Upper lobe of left lung (tissue), 6 donors: Measurements from ENCODE around the gene CPEB3. TPM values are rescaled to one million over a fixed set of nuclear protein-coding genes. Genes with fewer than 3 reads are reported as not detected.

Source experiments
- ATAC-seq, 2 donors: fragments of 200-7000 bp; cut with Tn5 transposase; one replicate each; pipeline ENCODE4 v1.9.1; 2022; ENCODE audit warnings: mild to moderate bottlenecking in 2 of 2, moderate library complexity in 2 of 2; ENCODE audit not compliant: low FRiP score in 2 of 2
- DNase-seq, 2 donors: peaks; one replicate each; pipeline ENCODE4 v3.0.0-alpha.2; 2019 to 2020
- H3K27ac ChIP-seq, 4 donors: fragments of 200-600 bp; sonication (generic); one replicate each; pipeline ENCODE4 v1.5.1; 2016 to 2019
- H3K27me3 ChIP-seq, 4 donors: fragments of 200-600 bp; sonication (generic); one replicate each; pipeline ENCODE4 v1.5.1; 2017 to 2019
- H3K36me3 ChIP-seq, 4 donors: fragments of 200-600 bp; sonication (generic); one replicate each; pipeline ENCODE4 v1.5.1; 2016 to 2019
- H3K4me1 ChIP-seq, 4 donors: fragments of 200-600 bp; sonication (generic); one replicate each; pipeline ENCODE4 v1.5.1; 2018 to 2019
- H3K4me3 ChIP-seq, 4 donors: fragments of 200-600 bp; sonication (generic); one replicate each; pipeline ENCODE4 v1.5.1; 2017 to 2019; ENCODE audit warnings: mild to moderate bottlenecking in 2 of 4, moderate library complexity in 1 of 4
- H3K9me3 ChIP-seq, 4 donors: fragments of 200-600 bp; sonication (generic); one replicate each; pipeline ENCODE4 v1.5.1; 2018 to 2019
- CTCF ChIP-seq, 6 experiments: fragments of 450-650 bp in 4 of 6; fragments of 200-600 bp in 2 of 6; sonication (generic) in 2 of 6; IDR thresholded peaks; one replicate each; pipeline ENCODE4 v1.5.1; 2016 to 2019; ENCODE audit warnings: antibody characterized with exemption in 6 of 6
- EP300 ChIP-seq, 4 donors: sonication (generic); formaldehyde crosslinking; IDR thresholded peaks; one replicate each; pipeline ENCODE4 v1.5.1; 2017; ENCODE audit warnings: antibody characterized with exemption in 4 of 4, control low read depth in 2 of 4
- POLR2A ChIP-seq, 4 donors: fragments of 450-650 bp; IDR thresholded peaks; one replicate each; pipeline ENCODE4 v1.5.1; 2016 to 2017; ENCODE audit warnings: antibody characterized with exemption in 4 of 4, mild to moderate bottlenecking in 2 of 4
- POLR2AphosphoS5 ChIP-seq, 2 donors: sonication (generic); formaldehyde crosslinking; IDR thresholded peaks; one replicate each; pipeline ENCODE4 v1.5.1; 2017; ENCODE audit warnings: antibody characterized with exemption in 2 of 2
- WGBS, 2 donors: methylation state at CpG; one replicate each; pipeline ENCODE4 v1.1.5; 2017 to 2018; 5-methylcytosine and 5-hydroxymethylcytosine counted together
- total RNA-seq, 6 donors: library from RNA; depleted of rRNA in 4 of 6; stranded (reverse); fragments of >200 nt in 4 of 6; gene quantifications; one replicate each; pipeline versions ENCODE4 v1.1.0 to v1.2.1, GENCODE V29; 2016 to 2021
- donor health status: DM: no; HTN: no; CAD: no; lungs with moderate emphysema.
- donor health status: DM: no; HTN: yes; CAD: no; lungs with severe emphysema.

Gene CPEB3
- total RNA-seq, 6 donors from 2014 or later = 5.2 to 12.6 (median 7.2) TPM

- TF ChIP-seq CTCF (IDR thresholded peaks at IDR 0.05) (no peak), POLR2A (IDR thresholded peaks at IDR 0.05) (no peak), POLR2AphosphoS5 (IDR thresholded peaks at IDR 0.05) (no peak), EP300 (IDR thresholded peaks at IDR 0.05) (no peak)
- Histone ChIP-seq H3K27ac (no peak overlapping the region), H3K36me3 (no peaks in the 10 kb centered on the region), H3K4me3 (no peak overlapping the region), H3K9me3 (peaks cover 0 to 12% (median 0%) of the 10 kb centered on the region in 4 donors), H3K27me3 (no peaks in the 10 kb centered on the region), H3K4me1 (no peaks in the 10 kb centered on the region)
- DNase-seq (no peak), ATAC-seq (no peak)
- WGBS, 2 donors = 78 to 79% methylated on average over 5 of the region's 5 CpGs
Observed at GRCh38 chr10:92164036-92164696, 126.7 kb downstream of the CPEB3 start.

- TF ChIP-seq EP300 (IDR thresholded peaks at IDR 0.05) = no peak
- TF ChIP-seq CTCF (IDR thresholded peaks at IDR 0.05) = no peak
- TF ChIP-seq POLR2A (IDR thresholded peaks at IDR 0.05) = no peak
- TF ChIP-seq POLR2AphosphoS5 (IDR thresholded peaks at IDR 0.05) = no peak
- WGBS, 2 donors = 93 to 96% methylated on average over 2 of the region's 2 CpGs
Observed at GRCh38 chr10:92162541-92162940, 128.3 kb downstream of the CPEB3 start.

GRCh38 chr10:92156874-92157773 is 133.8 kb downstream of the CPEB3 start:
- no peak for DNase-seq
- Histone ChIP-seq H3K4me3 (no peak overlapping the region), H3K27me3 (no peaks in the 10 kb centered on the region), H3K9me3 (no peaks in the 10 kb centered on the region), H3K4me1 (peaks cover 0 to 8% (median 7%) of the 10 kb centered on the region in 4 donors), H3K36me3 (no peaks in the 10 kb centered on the region), H3K27ac (no peak overlapping the region)
- ATAC-seq = no peak
- WGBS, 2 donors = 61 to 62% methylated on average over 8 of the region's 8 CpGs
- TF ChIP-seq POLR2A (IDR thresholded peaks at IDR 0.05) = no peak
- TF ChIP-seq EP300 (IDR thresholded peaks at IDR 0.05) = no peak
- TF ChIP-seq POLR2AphosphoS5 (IDR thresholded peaks at IDR 0.05) = no peak
- no peak for TF ChIP-seq CTCF (IDR thresholded peaks at IDR 0.05)

More at GRCh38 chr10:92162541-92162940, 128.3 kb downstream of the CPEB3 start:
- Histone ChIP-seq H3K9me3 (peaks cover 0 to 12% (median 0%) of the 10 kb centered on the region in 4 donors), H3K36me3 (no peaks in the 10 kb centered on the region), H3K4me3 (no peak overlapping the region), H3K27ac (no peak overlapping the region), H3K27me3 (no peaks in the 10 kb centered on the region), H3K4me1 (no peaks in the 10 kb centered on the region)
- ATAC-seq (no peak), DNase-seq (no peak)

- Histone ChIP-seq H3K36me3 (no peaks in the 10 kb centered on the region), H3K27me3 (no peaks in the 10 kb centered on the region), H3K9me3 (no peaks in the 10 kb centered on the region), H3K4me1 (peaks cover 7 to 16% (median 14%) of the 10 kb centered on the region in 4 donors), H3K4me3 (no peak overlapping the region), H3K27ac (no peak overlapping the region)
- TF ChIP-seq CTCF (IDR thresholded peaks at IDR 0.05) (no peak), POLR2A (IDR thresholded peaks at IDR 0.05) (no peak), POLR2AphosphoS5 (IDR thresholded peaks at IDR 0.05) (no peak), EP300 (IDR thresholded peaks at IDR 0.05) (no peak)
- ATAC-seq (no peak), DNase-seq (no peak)
Observed at GRCh38 chr10:92150823-92151222, 140.1 kb downstream of the CPEB3 start.
